Activated CD4-positive, alpha-beta memory T cell treated with anti-CD3 and anti-CD28 coated beads, Interleukin-2, amount 10 ng/mL, durations not matched to agents 7 days and 5 days (primary cell): ENCODE measurements around the gene CCDC50. TPM values are rescaled to one million over a fixed set of nuclear protein-coding genes. Genes with fewer than 3 reads are reported as not detected.

Source experiments
- CTCF ChIA-PET: fragments of 350-600 bp; sonication (Branson Sonifier 250); formaldehyde crosslinking; loops from one replicate; lab custom pipeline; 2021; ENCODE audit warnings: antibody characterized with exemption, inconsistent platforms; lab: Charles Lee
- POLR2A ChIA-PET: fragments of 350-600 bp; sonication (Branson Sonifier 250); formaldehyde crosslinking; loops from one replicate; lab custom pipeline; 2021; ENCODE audit warnings: antibody characterized with exemption; lab: Charles Lee
- DNase-seq: peaks from one replicate; pipeline ENCODE4 v3.0.0-alpha.2; 2020
- H3K27ac Mint-ChIP-seq: one replicate; pipeline ENCODE4 v1.8.0; 2021; ENCODE audit warnings: mild to moderate bottlenecking, mixed read lengths
- H3K27me3 Mint-ChIP-seq: one replicate; pipeline ENCODE4 v1.8.0; 2021; ENCODE audit warnings: mixed read lengths
- H3K36me3 Mint-ChIP-seq: one replicate; pipeline ENCODE4 v1.8.0; 2021; ENCODE audit warnings: low read depth, mixed read lengths
- H3K4me1 Mint-ChIP-seq: one replicate; pipeline ENCODE4 v1.8.0; 2021; ENCODE audit warnings: mixed read lengths
- H3K4me3 Mint-ChIP-seq: one replicate; pipeline ENCODE4 v1.8.0; 2021; ENCODE audit warnings: mild to moderate bottlenecking, mixed read lengths
- H3K9me3 Mint-ChIP-seq: one replicate; pipeline ENCODE4 v1.8.0; 2021; ENCODE audit warnings: mixed read lengths
- total RNA-seq, 2 experiments: library from RNA; stranded (reverse); gene quantifications; one replicate each; pipeline ENCODE4 v1.2.3, GENCODE V29; 2021

The CCDC50 gene
- total RNA-seq, 2 experiments from 2014 or later: 15.5 to 17.0 TPM

DNA sequence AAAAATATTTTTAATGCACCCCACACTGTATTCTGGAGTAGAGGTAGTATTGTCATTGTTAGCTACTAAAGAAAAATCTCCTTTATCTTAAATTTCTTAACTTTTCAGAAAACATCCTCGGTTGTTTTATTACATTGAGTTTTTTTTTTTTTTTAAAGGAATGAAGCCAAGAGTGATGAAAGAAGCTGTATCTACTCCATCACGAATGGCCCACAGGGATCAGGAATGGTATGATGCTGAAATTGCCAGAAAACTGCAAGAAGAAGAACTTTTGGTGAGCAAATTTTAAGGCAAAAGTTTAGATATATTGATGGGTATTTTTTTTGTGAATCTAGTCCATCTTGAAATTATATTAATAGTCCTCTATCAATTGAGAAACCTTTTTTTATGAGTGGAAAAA is 50.8 kb downstream of the CCDC50 start:
- H3K9me3 Mint-ChIP-seq: no peaks in the 10 kb centered on the region
- H3K36me3 Mint-ChIP-seq: peaks cover 4% of the 10 kb centered on the region
- ChIA-PET CTCF (interaction anchor here (0.6 to 1.5 kb wide), 2 partner anchors 8 to 453 kb away, joined by 3 to 4 read pairs; no protein-coding TSS in a partner anchor), POLR2A (no interaction called here)
- no peaks in the 10 kb centered on the region for H3K27me3 Mint-ChIP-seq
- peaks cover 1% of the 10 kb centered on the region for H3K4me1 Mint-ChIP-seq
- H3K27ac Mint-ChIP-seq: no peak overlapping the region
- no peak overlapping the region for H3K4me3 Mint-ChIP-seq
- no peak for DNase-seq

DNA sequence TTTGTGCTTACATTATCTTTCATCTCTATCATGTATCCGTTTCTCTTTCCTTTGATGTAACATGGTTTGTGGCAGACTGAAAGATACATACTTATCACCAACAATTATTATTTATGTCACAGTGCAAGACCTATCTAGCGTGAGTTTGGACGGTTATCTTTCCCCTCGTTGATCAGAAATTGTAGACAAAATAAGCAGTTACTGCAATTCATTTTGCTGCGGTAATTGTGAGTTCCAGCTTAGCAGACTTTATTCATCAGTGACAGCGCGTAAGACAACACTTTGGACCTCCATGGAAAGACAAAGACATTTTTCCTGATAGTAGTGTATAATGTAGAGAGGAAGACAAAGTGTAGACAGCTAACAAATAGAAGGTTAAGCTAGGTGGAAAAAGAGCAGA is 52.1 kb downstream of the CCDC50 start:
- H3K36me3 Mint-ChIP-seq: peaks cover 4% of the 10 kb centered on the region
- CTCF ChIA-PET: no interaction called here
- H3K27me3 Mint-ChIP-seq: no peaks in the 10 kb centered on the region
- H3K27ac Mint-ChIP-seq: no peak overlapping the region
- peaks cover 1% of the 10 kb centered on the region for H3K4me1 Mint-ChIP-seq
- POLR2A ChIA-PET: no interaction called here
- no peak overlapping the region for H3K4me3 Mint-ChIP-seq
- DNase-seq: no peak
- no peaks in the 10 kb centered on the region for H3K9me3 Mint-ChIP-seq

DNA sequence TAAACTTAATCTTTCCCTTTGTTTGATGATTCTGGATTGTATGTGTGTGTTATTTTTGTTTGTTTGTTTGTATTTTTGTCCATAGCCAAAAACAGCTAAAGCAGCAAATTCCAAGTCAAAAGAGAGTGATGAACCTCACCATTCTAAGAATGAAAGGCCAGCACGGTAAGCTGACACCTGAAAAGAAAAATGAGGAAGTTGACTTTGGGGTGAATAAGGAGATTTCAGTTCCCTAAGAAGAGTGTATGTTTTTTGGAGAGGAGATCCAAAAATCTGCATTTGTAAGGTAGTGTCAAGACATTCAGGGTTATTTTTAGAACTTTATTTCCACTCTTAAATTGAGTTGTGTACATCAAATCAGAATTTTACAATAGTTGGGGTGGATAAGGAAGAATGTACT is 53.5 kb downstream of the CCDC50 start:
- DNase-seq: no peak
- Mint-ChIP-seq H3K27me3 (no peaks in the 10 kb centered on the region), H3K4me1 (peaks cover 1% of the 10 kb centered on the region), H3K27ac (no peak overlapping the region), H3K9me3 (no peaks in the 10 kb centered on the region), H3K36me3 (peaks cover 4% of the 10 kb centered on the region), H3K4me3 (no peak overlapping the region)
- ChIA-PET POLR2A (no interaction called here), CTCF (no interaction called here)

DNA sequence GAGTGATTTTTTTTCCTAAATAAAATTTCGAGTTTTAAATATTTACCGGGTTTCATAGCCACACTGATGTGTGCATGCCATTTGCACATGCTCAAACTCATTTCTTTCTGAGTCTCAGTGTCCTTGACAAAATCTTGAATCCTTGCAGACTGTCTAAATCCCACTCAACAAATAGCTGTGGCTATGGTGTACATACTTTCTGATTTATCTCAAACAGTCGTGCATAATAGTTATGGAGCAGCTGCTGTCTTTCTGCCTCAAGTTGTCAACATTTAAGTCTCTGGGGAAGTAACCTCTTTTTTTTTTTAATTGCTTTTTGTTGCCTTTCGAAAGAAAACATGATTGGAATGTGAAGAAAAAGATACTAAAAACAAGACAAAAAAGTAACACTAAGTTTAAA is 53.9 kb downstream of the CCDC50 start:
- Mint-ChIP-seq H3K9me3 (no peaks in the 10 kb centered on the region), H3K27ac (no peak overlapping the region), H3K27me3 (no peaks in the 10 kb centered on the region), H3K4me3 (no peak overlapping the region), H3K4me1 (peaks cover 1% of the 10 kb centered on the region), H3K36me3 (peaks cover 4% of the 10 kb centered on the region)
- DNase-seq: no peak
- POLR2A ChIA-PET: no interaction called here
- CTCF ChIA-PET: no interaction called here

DNA sequence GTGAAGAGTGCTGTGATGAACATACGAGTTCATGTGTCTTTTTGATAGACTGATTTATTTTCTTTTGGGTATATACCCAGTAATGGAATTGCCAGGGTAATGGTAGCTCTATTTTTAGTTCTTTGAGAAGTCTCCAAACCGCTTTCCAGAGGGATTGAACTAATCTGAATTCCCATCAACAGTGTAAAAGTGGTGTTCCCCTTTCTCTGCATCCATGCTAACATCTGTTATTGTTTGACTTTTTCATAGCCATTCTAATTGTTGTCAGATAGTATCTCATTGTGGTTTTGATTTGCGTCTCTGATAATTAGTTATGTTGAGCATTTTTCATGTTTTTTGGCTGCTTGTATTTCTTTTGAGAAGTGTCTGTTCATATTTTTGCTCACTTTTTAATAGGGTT is 55.9 kb downstream of the CCDC50 start:
- Mint-ChIP-seq H3K27me3 (no peaks in the 10 kb centered on the region), H3K4me1 (peaks cover 1% of the 10 kb centered on the region), H3K36me3 (peaks cover 4% of the 10 kb centered on the region), H3K27ac (no peak overlapping the region), H3K9me3 (no peaks in the 10 kb centered on the region), H3K4me3 (no peak overlapping the region)
- no peak for DNase-seq
- ChIA-PET POLR2A (no interaction called here), CTCF (no interaction called here)

GRCh38 chr3:191387441-191388077 is 58.4 kb downstream of the CCDC50 start:
- no peak for DNase-seq
- Mint-ChIP-seq H3K9me3 (no peaks in the 10 kb centered on the region), H3K27ac (no peak overlapping the region), H3K4me1 (no peaks in the 10 kb centered on the region), H3K27me3 (no peaks in the 10 kb centered on the region), H3K36me3 (peaks cover 3% of the 10 kb centered on the region), H3K4me3 (no peak overlapping the region)
- ChIA-PET CTCF (no interaction called here), POLR2A (no interaction called here)

- no peaks in the 10 kb centered on the region for H3K27me3 Mint-ChIP-seq
- no peaks in the 10 kb centered on the region for H3K9me3 Mint-ChIP-seq
- no peak for DNase-seq
- H3K4me3 Mint-ChIP-seq: no peak overlapping the region
- no peaks in the 10 kb centered on the region for H3K4me1 Mint-ChIP-seq
- H3K36me3 Mint-ChIP-seq: no peaks in the 10 kb centered on the region
- ChIA-PET POLR2A (no interaction called here), CTCF (no interaction called here)
- no peak overlapping the region for H3K27ac Mint-ChIP-seq
Measured at GRCh38 chr3:191388823-191389222, 59.6 kb downstream of the CCDC50 start.

DNA sequence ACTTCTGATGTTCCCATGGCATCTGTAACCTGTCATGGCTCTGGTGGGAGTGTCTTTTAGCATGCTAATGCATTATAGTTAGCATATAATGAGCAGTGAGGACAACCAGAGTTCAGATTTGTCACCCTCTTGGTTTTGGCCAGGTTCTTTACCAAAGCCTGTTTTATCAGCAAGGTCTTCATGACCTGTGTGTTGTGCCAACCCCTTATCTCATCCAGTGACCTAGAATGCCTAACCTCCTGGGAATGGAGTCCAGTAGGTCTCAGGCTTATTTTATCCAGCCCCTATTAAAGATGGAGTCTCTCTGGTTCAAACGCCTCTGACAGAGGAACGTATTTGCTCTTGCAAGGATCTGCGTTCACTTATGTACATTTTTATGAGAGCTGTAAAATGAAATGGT is 61.4 kb downstream of the CCDC50 start:
- no peak overlapping the region for H3K4me3 Mint-ChIP-seq
- CTCF ChIA-PET: no interaction called here
- H3K36me3 Mint-ChIP-seq: no peaks in the 10 kb centered on the region
- DNase-seq: no peak
- no peaks in the 10 kb centered on the region for H3K4me1 Mint-ChIP-seq
- H3K9me3 Mint-ChIP-seq: no peaks in the 10 kb centered on the region
- POLR2A ChIA-PET: no interaction called here
- H3K27me3 Mint-ChIP-seq: no peaks in the 10 kb centered on the region
- H3K27ac Mint-ChIP-seq: no peak overlapping the region

- Mint-ChIP-seq H3K27ac (no peak overlapping the region), H3K9me3 (no peaks in the 10 kb centered on the region), H3K36me3 (no peaks in the 10 kb centered on the region), H3K27me3 (no peaks in the 10 kb centered on the region), H3K4me1 (no peaks in the 10 kb centered on the region), H3K4me3 (no peak overlapping the region)
- POLR2A ChIA-PET: no interaction called here
- no peak for DNase-seq
- CTCF ChIA-PET: interaction anchor here (0.6 kb wide), 1 partner anchor 464 kb away, joined by 3 read pairs; no protein-coding TSS in a partner anchor
Measured at GRCh38 chr3:191391861-191392808, 62.9 kb downstream of the CCDC50 start.

- no peaks in the 10 kb centered on the region for H3K36me3 Mint-ChIP-seq
- DNase-seq: no peak
- no peaks in the 10 kb centered on the region for H3K4me1 Mint-ChIP-seq
- ChIA-PET POLR2A (no interaction called here), CTCF (no interaction called here)
- no peaks in the 10 kb centered on the region for H3K9me3 Mint-ChIP-seq
- no peak overlapping the region for H3K27ac Mint-ChIP-seq
- no peaks in the 10 kb centered on the region for H3K27me3 Mint-ChIP-seq
- no peak overlapping the region for H3K4me3 Mint-ChIP-seq
Measured at GRCh38 chr3:191393146-191393545, 64.0 kb downstream of the CCDC50 start.

DNA sequence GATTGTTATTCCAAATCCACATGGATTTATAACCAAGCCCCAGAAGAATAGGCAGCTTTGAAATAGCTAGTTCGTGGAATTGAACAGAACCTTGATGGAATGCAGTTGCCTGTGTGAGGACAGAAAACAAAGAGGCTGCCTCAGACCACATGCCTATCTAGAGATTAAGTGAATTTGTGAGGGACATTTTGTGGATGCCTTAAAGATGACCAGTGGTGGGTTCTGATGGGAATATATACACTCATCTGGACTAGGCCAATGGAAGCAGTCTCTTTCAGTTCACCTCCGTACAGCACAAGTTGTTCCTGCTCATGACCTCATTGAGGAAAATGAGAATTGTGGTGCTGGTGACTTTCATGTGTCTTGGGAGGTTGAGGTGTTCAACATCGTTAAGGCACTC is 68.6 kb downstream of the CCDC50 start:
- H3K27me3 Mint-ChIP-seq: no peaks in the 10 kb centered on the region
- ChIA-PET CTCF (no interaction called here), POLR2A (no interaction called here)
- no peak for DNase-seq
- no peak overlapping the region for H3K27ac Mint-ChIP-seq
- no peaks in the 10 kb centered on the region for H3K36me3 Mint-ChIP-seq
- H3K4me3 Mint-ChIP-seq: no peak overlapping the region
- no peaks in the 10 kb centered on the region for H3K4me1 Mint-ChIP-seq
- H3K9me3 Mint-ChIP-seq: no peaks in the 10 kb centered on the region

DNA sequence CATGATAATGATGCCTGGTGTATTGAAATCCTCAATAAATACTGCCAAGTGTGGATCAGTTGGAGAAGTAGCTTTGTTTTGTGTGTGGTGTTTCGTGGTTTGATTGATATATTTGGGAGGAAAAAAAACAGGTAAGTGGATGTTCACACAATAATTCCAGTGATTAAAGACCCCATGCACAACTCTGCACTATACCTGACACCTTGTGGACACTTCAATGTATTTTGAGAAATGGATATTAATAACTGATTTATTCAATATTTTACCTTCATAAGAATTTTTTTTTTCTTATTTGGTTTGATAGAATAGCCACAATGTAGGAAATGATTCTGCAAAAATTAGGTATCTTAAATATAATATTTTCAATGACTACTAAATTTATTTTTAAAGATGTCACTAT is 69.4 kb downstream of the CCDC50 start:
- ChIA-PET CTCF (no interaction called here), POLR2A (no interaction called here)
- no peaks in the 10 kb centered on the region for H3K27me3 Mint-ChIP-seq
- DNase-seq: no peak
- H3K36me3 Mint-ChIP-seq: no peaks in the 10 kb centered on the region
- no peak overlapping the region for H3K27ac Mint-ChIP-seq
- H3K9me3 Mint-ChIP-seq: no peaks in the 10 kb centered on the region
- H3K4me1 Mint-ChIP-seq: no peaks in the 10 kb centered on the region
- no peak overlapping the region for H3K4me3 Mint-ChIP-seq

DNA sequence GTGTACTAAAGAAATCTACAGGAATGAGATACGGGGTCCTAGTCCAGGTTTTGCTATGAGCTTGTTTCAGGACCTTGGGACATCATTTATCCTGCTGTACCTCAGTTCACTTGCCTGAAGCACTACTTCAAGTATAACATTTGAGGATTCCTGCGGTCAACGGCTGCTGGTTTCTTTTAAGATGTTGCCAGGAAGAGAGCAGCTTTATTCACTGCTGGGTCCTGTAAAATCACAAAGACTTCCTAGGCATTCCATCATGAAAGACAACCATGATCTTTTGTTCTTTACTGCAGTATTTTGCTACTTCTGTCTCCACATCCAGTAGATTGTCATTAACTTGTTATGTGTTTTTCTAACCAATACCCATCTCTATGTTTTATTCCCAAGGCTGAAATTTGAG is 70.7 kb downstream of the CCDC50 start:
- no peak overlapping the region for H3K4me3 Mint-ChIP-seq
- POLR2A ChIA-PET: no interaction called here
- no peak overlapping the region for H3K27ac Mint-ChIP-seq
- H3K27me3 Mint-ChIP-seq: no peaks in the 10 kb centered on the region
- no peak for DNase-seq
- CTCF ChIA-PET: interaction anchor here (0.7 kb wide), 1 partner anchor 162 kb away, joined by 3 read pairs; no protein-coding TSS in a partner anchor
- H3K9me3 Mint-ChIP-seq: no peaks in the 10 kb centered on the region
- no peaks in the 10 kb centered on the region for H3K36me3 Mint-ChIP-seq
- no peaks in the 10 kb centered on the region for H3K4me1 Mint-ChIP-seq
